NCI-H82 (cell line): Measurements from ENCODE around the gene BNC2.

Experiments used
- DNase-seq: peaks from one replicate; lab custom pipeline; 2025; lab: John Stamatoyannopoulos, UW

Gene BNC2

GRCh38 chr9:16417161-16417560, 453.3 kb downstream of the BNC2 start:
- no peak for DNase-seq

- no peak for DNase-seq
Measured at GRCh38 chr9:16414451-16414850, 456.0 kb downstream of the BNC2 start.

- no peak for DNase-seq
Measured at GRCh38 chr9:16413509-16414016, 456.9 kb downstream of the BNC2 start.

DNA sequence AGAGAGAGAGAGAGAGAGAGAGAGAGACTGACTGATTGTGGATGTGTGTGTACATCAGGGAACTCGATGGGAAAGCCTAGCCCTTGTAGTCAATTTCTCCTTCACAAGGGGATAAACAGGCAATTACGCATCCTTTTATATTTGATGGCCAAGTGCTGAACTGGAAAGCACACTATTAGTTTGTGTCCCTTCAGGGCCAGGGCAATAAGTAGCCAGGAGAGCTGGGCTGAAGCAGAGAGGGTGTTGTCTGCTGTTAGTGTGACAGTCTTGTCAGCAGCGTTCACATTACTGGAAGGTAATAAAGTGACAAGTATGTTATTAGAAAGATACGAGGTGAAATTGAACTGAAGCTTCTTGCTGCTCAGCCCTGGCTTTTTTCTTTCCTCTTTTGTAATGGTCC, 457.7 kb downstream of the BNC2 start:
- DNase-seq, result no peak

- no peak for DNase-seq
Measured at GRCh38 chr9:16411311-16411710, 459.2 kb downstream of the BNC2 start.

DNA sequence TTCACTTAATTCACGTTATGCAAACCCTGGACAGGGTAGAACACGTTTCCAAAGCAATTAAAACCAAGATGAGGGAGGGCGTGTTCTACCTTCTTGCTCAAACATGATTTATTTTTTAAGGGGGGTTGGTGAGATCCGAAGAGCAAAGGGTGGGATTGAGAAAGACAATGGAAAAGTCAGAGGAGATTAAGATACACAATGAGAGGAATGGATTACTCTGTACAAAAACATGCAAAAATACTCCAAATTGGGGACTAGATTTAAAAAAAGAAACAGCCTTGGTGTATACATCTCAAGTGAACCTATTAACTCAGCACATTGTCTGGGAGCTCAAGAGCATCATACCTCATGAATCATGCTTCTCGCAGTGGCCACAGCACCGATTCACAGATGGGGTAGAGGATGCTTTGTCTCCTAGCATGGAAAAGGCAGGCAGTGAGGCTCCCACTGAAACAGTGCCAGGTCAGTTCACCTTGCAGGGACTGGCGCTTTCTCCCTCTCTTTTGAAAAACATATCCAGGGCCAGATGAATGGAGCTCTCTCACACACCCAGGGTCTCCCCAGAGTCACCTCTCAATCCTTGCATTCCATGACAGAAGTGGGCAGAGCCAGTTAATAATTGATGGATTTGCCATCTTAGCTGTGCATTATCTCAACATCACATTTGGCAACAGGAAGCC, 459.7 kb downstream of the BNC2 start:
- no peak for DNase-seq

- DNase-seq, result peak; percentile 6
Measured at GRCh38 chr9:16407617-16408016, 462.9 kb downstream of the BNC2 start.

GRCh38 chr9:16406526-16407225, 463.8 kb downstream of the BNC2 start:
- DNase-seq, result peak; percentile 35

DNA sequence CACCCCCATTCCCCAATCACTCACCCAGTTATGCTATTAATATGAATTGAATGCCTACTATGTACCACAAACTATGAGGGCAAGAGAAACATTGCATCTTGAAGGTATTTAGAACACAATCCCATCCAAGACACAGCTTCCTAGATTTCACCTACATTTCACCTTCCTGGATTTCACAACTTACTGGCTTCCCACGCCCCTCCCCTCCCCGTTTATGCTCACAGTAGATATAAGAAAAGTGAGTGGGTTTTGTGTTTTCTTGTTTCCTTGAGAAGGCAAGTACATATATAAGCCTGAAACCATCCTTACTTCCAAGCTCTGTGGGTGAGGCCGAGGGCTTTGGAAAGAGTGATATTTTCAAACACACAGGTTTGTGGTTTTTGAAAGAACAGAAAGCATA, 465.0 kb downstream of the BNC2 start:
- DNase-seq, result no peak

DNA sequence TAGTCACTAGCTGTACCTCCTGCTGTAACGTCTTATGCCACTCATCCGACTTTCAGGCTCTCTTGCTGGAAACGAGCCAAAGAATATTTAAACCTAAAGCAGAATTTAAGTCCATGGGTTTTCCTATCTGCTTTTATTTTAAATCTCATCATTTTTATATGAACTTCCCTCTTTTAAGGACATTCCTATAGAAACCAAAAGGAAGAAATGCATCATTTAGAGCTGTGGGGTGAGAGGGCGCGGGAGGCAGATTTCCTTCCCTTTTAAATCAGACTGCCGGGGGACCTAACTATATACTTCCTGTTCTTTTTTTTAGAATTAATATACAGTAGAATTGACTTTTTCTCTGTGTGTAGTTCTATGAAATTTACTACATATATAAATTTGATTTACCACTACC, 468.8 kb downstream of the BNC2 start:
- no peak for DNase-seq

- DNase-seq, result no peak
Measured at GRCh38 chr9:16398691-16399090, 471.8 kb downstream of the BNC2 start.

GRCh38 chr9:16396389-16396788, 474.1 kb downstream of the BNC2 start:
- no peak for DNase-seq

DNA sequence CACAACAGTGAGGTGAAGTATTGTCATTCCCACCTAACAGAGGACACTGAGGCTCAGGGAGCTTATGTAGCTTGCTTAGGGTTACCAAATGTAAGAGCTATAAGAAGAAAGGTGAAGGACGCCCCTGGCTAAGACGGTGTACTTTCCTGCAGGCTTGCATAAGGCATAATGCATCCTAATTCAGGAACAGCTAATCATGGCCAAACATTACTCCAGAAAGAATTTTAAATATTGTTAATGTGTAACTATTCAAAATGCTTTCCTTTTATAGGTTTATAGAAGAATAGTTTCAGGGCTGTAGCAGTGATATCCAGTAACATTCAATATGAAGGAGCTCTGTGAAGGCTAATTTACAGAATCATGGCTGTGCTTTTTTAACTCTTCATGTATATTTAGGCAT, 479.1 kb downstream of the BNC2 start:
- no peak for DNase-seq

- DNase-seq, result no peak
Measured at GRCh38 chr9:16387382-16387781, 483.1 kb downstream of the BNC2 start.

GRCh38 chr9:16386827-16387077, 483.7 kb downstream of the BNC2 start:
- peak; percentile 12 for DNase-seq

DNA sequence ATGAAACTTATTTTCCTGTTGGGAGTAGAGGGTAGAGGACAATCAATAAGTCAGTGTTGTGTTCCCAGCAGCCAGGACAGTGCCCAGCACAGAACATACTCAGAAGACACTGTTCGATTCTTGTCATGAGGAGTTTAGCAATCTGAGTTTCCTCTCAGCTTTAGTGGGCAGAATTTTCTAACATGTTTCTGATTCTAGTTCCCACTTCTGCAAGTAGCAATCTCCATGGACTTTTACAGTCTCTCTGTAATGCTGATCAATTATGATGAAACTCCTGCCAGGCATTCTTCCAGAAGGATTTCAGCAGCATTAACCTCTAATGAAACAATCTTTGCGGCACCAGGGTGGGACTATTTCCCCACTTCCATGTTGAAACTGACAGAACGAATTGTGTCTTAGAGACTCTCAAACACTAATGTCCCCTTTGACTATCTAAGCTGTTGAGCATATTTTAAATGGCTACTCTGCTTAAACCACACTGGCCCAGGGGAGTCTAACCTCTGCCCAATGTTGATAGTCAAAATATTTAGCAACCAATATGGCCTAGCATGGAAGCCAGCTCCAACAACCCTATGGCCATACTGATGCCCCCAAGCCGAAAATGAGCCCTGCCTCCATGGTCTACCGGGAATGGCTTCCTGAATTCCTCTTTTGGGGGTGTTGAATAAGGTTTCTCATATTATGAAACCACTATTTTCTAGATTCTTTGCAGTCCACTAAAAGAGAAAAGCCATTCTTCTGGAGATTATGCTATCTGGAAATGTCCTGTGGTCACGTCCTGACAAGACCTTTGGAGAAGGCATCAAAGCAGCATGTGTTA, 484.3 kb downstream of the BNC2 start:
- DNase-seq, result no peak

DNA sequence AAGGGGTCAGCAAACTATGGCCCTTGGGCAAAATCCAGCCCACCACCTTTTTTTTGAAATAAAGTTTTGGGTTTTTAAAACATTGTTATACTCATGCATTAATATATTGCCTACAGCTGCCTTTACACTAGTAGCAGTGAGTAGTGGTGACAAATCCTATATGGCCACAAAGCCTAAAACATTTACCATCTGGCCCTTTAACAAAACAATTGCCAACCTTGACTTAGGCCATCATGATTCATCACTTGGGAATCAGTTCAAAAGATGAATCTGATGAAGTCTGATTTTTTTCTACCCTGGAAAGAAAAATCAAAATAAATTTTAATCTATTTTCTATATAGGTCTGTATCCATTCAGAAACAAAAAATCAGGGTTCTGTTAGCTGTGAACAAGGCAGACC, 484.9 kb downstream of the BNC2 start:
- DNase-seq, result no peak

GRCh38 chr9:16384993-16385392, 485.5 kb downstream of the BNC2 start:
- no peak for DNase-seq

GRCh38 chr9:16377311-16377710, 493.2 kb downstream of the BNC2 start:
- DNase-seq, result no peak

GRCh38 chr9:16371306-16371705, 499.2 kb downstream of the BNC2 start:
- peak; percentile 51 for DNase-seq

DNA sequence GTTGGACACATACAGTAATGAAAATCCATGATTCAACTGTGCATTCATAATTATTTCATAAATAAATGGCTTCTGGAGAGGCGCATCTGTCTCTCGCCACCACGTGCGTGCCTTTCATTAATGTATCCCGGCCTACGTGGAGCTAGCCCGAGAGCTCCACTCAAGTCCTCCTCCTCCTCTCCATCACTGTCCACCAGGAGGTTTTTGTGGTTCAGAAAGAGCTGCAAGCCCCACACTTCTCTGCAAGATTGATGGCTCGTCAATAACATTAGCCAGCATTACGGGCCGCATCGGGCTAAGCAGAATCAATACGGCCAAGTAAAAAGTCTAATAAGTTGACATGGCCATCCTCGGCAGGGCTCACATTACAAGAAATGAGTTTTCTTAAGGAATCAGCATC, 499.8 kb downstream of the BNC2 start:
- DNase-seq, result no peak

- DNase-seq, result no peak
Measured at GRCh38 chr9:16369427-16369826, 501.0 kb downstream of the BNC2 start.
